Trophoblast cell (in vitro differentiated cells and primary cell): ENCODE measurements around the gene SRCIN1.
A peak's percentile ranks its signal among the peaks of the same experiment; 100 is the strongest.

Experiments
- DNase-seq, 2 donors: peaks; one replicate each; pipeline ENCODE4 v3.0.0-alpha.2; 2016
- H2AFZ ChIP-seq: 2 replicates; pipeline ENCODE4 v1.6.1; 2013; ENCODE audit warnings: low read length, moderate library complexity, mild to moderate bottlenecking; ENCODE audit not compliant: insufficient read depth, poor library complexity
- H2AK5ac ChIP-seq: 2 replicates; pipeline ENCODE4 v1.6.1; 2013; ENCODE audit warnings: mild to moderate bottlenecking, low read length
- H2BK120ac ChIP-seq: 2 replicates; pipeline ENCODE4 v1.6.1; 2013; ENCODE audit warnings: low read length, mild to moderate bottlenecking, moderate library complexity; ENCODE audit not compliant: insufficient read depth, poor library complexity
- H2BK12ac ChIP-seq: 2 replicates; pipeline ENCODE4 v1.6.1; 2013; ENCODE audit warnings: mild to moderate bottlenecking, low read length, moderate library complexity
- H2BK5ac ChIP-seq: 2 replicates; pipeline ENCODE4 v1.6.1; 2013; ENCODE audit warnings: low read length, low read depth, moderate library complexity, mild to moderate bottlenecking; ENCODE audit not compliant: poor library complexity
- H3K14ac ChIP-seq: 2 replicates; pipeline ENCODE4 v1.6.1; 2013; ENCODE audit warnings: mild to moderate bottlenecking, low read length
- H3K18ac ChIP-seq: 2 replicates; pipeline ENCODE4 v1.6.1; 2013; ENCODE audit warnings: mild to moderate bottlenecking, low read length
- H3K23ac ChIP-seq: 2 replicates; pipeline ENCODE4 v1.6.1; 2013; ENCODE audit warnings: low read length
- H3K27ac ChIP-seq: 2 replicates; pipeline ENCODE4 v1.5.1; 2013; ENCODE audit warnings: low read depth, mild to moderate bottlenecking, inconsistent platforms, low read length, moderate library complexity
- H3K27me3 ChIP-seq: 2 replicates; pipeline ENCODE4 v1.6.1; 2013; ENCODE audit warnings: inconsistent platforms, mild to moderate bottlenecking, low read length, moderate library complexity; ENCODE audit not compliant: insufficient read depth
- H3K36me3 ChIP-seq, 2 experiments: 1 replicate in 1 of 2; 2 replicates in 1 of 2; pipeline ENCODE4 v1.6.1; 2013; ENCODE audit warnings: low read length in 2 of 2, mild to moderate bottlenecking in 2 of 2, moderate library complexity in 1 of 2; ENCODE audit not compliant: insufficient read depth in 2 of 2, control insufficient read depth in 1 of 2
- H3K4ac ChIP-seq: 2 replicates; pipeline ENCODE4 v1.6.1; 2013; ENCODE audit warnings: low read depth, mild to moderate bottlenecking, low read length, moderate library complexity
- H3K4me1 ChIP-seq, 2 experiments: 1 replicate in 1 of 2; 2 replicates in 1 of 2; pipeline ENCODE4 v1.6.1; 2013; ENCODE audit warnings: low read length in 2 of 2, mild to moderate bottlenecking in 2 of 2, moderate library complexity in 1 of 2; ENCODE audit not compliant: insufficient read depth in 2 of 2, control insufficient read depth in 1 of 2
- H3K4me2 ChIP-seq: 2 replicates; pipeline ENCODE4 v1.6.1; 2013; ENCODE audit warnings: inconsistent platforms, mild to moderate bottlenecking, low read length, moderate library complexity
- H3K4me3 ChIP-seq: 2 replicates; pipeline ENCODE4 v1.5.1; 2013; ENCODE audit warnings: mild to moderate bottlenecking, low read depth, low read length, inconsistent platforms
- H3K79me1 ChIP-seq: one replicate; pipeline ENCODE4 v1.6.1; 2013; ENCODE audit warnings: low read length
- H3K79me2 ChIP-seq: 2 replicates; pipeline ENCODE4 v1.6.1; 2013; ENCODE audit warnings: low read length, mild to moderate bottlenecking; ENCODE audit not compliant: control insufficient read depth, insufficient read depth, poor library complexity
- H3K9ac ChIP-seq: 2 replicates; pipeline ENCODE4 v1.6.1; 2013; ENCODE audit warnings: mild to moderate bottlenecking, low read length
- H3K9me3 ChIP-seq: 2 replicates; pipeline ENCODE4 v1.6.1; 2013; ENCODE audit warnings: low read depth, mild to moderate bottlenecking, control low read depth, inconsistent platforms, low read length; ENCODE audit not compliant: insufficient read depth
- H4K12ac ChIP-seq: 2 replicates; pipeline ENCODE4 v1.6.1; 2013; ENCODE audit warnings: low read depth, mild to moderate bottlenecking, low read length, moderate library complexity
- H4K8ac ChIP-seq: 2 replicates; pipeline ENCODE4 v1.6.1; 2013; ENCODE audit warnings: low read depth, mild to moderate bottlenecking, low read length, moderate library complexity
- H4K91ac ChIP-seq: one replicate; pipeline ENCODE4 v1.6.1; 2013; ENCODE audit warnings: low read depth, mild to moderate bottlenecking, low read length, moderate library complexity
- WGBS: extraction: QIAGEN DNeasy Blood & Tissue Kit; methylation state at CpG from one replicate; pipeline ENCODE4 v1.1.7; 2013; ENCODE audit warnings: missing lambda C conversion rate; ENCODE audit not compliant: insufficient read length, insufficient coverage; ENCODE audit errors: extremely low coverage; 5-methylcytosine and 5-hydroxymethylcytosine counted together

SRCIN1 gene

DNA sequence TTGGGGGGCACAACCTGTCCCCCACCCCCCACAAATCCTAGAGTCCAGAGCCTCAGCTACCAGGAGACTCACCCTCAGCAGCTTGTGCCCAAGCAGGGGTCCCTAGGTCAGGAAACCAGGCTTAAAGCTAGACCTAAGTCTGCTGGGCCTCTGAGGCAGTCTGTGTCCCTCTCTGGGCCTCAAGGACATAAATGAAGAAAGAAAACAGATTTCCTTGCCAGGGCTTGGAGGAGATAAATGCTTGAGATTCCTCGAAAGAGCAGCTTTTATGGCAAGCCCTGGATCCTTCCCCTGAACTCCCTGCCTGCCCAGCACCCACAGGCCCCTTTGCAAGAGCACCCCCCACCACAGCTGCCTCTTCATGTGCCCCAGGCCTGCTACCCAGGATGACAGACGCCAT is 3.3 kb downstream of the SRCIN1 start:
- Histone ChIP-seq H2AK5ac (no peak overlapping the region), H3K79me2 (no peaks in the 10 kb centered on the region), H4K8ac (no peak overlapping the region), H2BK12ac (no peak overlapping the region), H4K12ac (no peak overlapping the region), H3K79me1 (no peaks in the 10 kb centered on the region), H2AFZ (no peak overlapping the region), H3K18ac (no peak overlapping the region), H3K4me1 (peaks cover 25 to 26% of the 10 kb centered on the region in 2 experiments), H2BK120ac (no peak overlapping the region), H3K14ac (no peak overlapping the region), H3K4ac (no peak overlapping the region), H2BK5ac (no peak overlapping the region), H3K4me2 (peak overlapping the region; percentile 59), H3K9me3 (peaks cover 3% of the 10 kb centered on the region), H3K4me3 (no peak overlapping the region), H3K27ac (no peak overlapping the region), H3K9ac (no peak overlapping the region), H4K91ac (no peak overlapping the region), H3K36me3 (no peaks in the 10 kb centered on the region), H3K23ac (no peak overlapping the region), H3K27me3 (peaks cover 17% of the 10 kb centered on the region)
- no peak for DNase-seq
- WGBS, result no CpG with 5 or more reads among the region's 2 CpGs

DNA sequence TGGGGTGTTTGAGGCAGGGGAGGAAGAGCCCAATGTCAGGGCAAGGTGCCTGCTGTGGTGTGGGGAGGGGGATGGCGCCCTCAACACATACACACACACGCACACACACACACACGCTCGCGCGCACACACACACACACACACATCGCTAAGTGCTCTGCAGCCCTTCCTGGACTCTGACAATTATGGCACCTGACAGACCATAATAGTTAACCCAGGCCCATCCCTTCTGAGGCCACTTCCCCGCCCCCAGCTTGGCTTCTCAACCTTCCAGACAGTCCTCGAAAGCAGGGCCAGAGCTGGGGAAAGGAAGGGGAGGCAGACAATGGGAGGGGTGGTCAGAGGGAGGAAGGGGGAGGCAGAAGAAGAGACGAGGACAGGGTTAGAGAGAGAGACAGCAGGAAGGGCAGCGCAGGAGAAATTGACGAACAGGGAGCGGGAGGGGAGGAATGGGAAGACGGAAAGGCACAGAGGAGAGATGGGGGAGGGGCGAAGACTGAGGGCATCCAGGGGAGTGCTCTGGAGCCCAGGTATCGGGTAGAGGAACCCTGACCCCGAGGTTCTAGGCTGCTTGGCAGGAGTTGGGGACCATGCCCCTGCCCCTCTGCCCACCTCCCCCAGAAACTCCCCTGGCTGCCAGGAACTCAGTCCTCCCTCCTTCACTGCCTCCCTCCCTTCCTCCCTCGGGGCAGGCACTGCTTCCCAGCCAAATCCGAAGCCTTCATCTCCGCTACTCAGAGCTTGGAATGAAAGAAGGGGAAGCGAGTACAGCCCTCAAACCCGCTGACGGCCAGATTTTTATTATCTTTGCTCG is 4.0 kb downstream of the SRCIN1 start:
- Histone ChIP-seq H3K36me3 (no peaks in the 10 kb centered on the region), H4K12ac (no peak overlapping the region), H3K9ac (no peak overlapping the region), H3K27me3 (peaks cover 17% of the 10 kb centered on the region), H2AFZ (peak overlapping the region; percentile 71), H3K4me2 (peak overlapping the region; percentile 59), H4K91ac (no peak overlapping the region), H2BK12ac (no peak overlapping the region), H3K9me3 (peaks cover 3% of the 10 kb centered on the region), H2BK5ac (no peak overlapping the region), H3K4me3 (no peak overlapping the region), H3K79me1 (no peaks in the 10 kb centered on the region), H3K4me1 (peaks cover 22 to 23% of the 10 kb centered on the region in 2 experiments), H3K14ac (peak overlapping the region; percentile 18), H3K23ac (no peak overlapping the region), H2AK5ac (no peak overlapping the region), H3K18ac (no peak overlapping the region), H3K79me2 (no peaks in the 10 kb centered on the region), H2BK120ac (no peak overlapping the region), H3K4ac (no peak overlapping the region), H4K8ac (peak overlapping the region; percentile 12), H3K27ac (no peak overlapping the region)
- no peak for DNase-seq
- no CpG with 5 or more reads among the region's 24 CpGs for WGBS

DNA sequence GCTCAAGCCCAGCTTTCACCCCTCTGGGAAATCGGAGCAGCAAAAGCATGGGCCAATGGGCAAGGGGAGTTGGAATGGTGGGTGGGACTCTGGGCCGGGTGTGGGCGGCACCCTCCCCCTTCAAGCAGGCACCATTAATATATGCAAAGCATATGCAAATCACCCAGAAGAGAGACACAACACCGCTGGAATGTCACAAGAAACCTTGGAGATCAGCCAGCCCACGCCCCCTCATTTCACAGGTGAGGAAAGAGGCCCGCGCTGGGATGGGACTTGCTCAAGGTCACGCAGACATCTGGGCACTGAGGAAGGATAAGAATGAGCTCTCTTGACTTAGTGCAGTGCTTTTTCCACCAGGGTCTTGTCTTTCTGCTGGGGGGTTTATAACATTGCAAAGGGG is 4.8 kb downstream of the SRCIN1 start:
- H3K9ac ChIP-seq, result no peak overlapping the region
- H3K18ac ChIP-seq, result no peak overlapping the region
- no peak overlapping the region for H4K8ac ChIP-seq
- no peaks in the 10 kb centered on the region for H3K36me3 ChIP-seq
- no peak overlapping the region for H2BK12ac ChIP-seq
- H3K23ac ChIP-seq, result no peak overlapping the region
- H2BK5ac ChIP-seq, result no peak overlapping the region
- no peak overlapping the region for H3K14ac ChIP-seq
- no peak overlapping the region for H2BK120ac ChIP-seq
- H3K4me3 ChIP-seq, result no peak overlapping the region
- peaks cover 17% of the 10 kb centered on the region for H3K27me3 ChIP-seq
- DNase-seq, result no peak
- H3K9me3 ChIP-seq, result peaks cover 3% of the 10 kb centered on the region
- peaks cover 16 to 18% of the 10 kb centered on the region in 2 experiments for H3K4me1 ChIP-seq
- no peak overlapping the region for H2AFZ ChIP-seq
- H3K27ac ChIP-seq, result no peak overlapping the region
- H4K91ac ChIP-seq, result no peak overlapping the region
- no peak overlapping the region for H3K4ac ChIP-seq
- H2AK5ac ChIP-seq, result no peak overlapping the region
- no peaks in the 10 kb centered on the region for H3K79me2 ChIP-seq
- H4K12ac ChIP-seq, result no peak overlapping the region
- no CpG with 5 or more reads among the region's 8 CpGs for WGBS
- H3K79me1 ChIP-seq, result no peaks in the 10 kb centered on the region
- H3K4me2 ChIP-seq, result no peak overlapping the region

DNA sequence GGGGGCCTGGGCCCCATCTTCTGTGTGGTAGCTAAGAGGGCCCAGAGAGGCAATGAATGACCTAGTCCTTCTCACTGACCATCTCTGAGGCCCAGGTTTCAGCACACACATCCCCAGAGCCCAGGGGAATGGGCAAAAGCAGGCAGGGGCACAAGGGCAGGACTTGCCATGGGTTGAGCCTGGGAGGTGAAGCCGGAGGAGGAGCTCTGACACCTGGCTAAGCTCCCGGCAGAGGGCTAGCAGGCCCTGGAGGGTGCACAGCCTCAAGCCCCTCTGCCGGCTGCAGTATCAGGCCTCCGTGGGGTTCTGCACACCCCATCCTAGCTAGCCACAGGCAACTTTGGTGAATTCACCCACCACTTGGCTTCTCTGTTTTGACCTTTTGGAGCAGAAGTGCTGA is 5.3 kb downstream of the SRCIN1 start:
- no peak for DNase-seq
- Histone ChIP-seq H2AFZ (no peak overlapping the region), H4K12ac (no peak overlapping the region), H3K79me1 (no peaks in the 10 kb centered on the region), H3K79me2 (no peaks in the 10 kb centered on the region), H3K36me3 (no peaks in the 10 kb centered on the region), H4K91ac (no peak overlapping the region), H3K23ac (no peak overlapping the region), H3K9me3 (peaks cover 3% of the 10 kb centered on the region), H2AK5ac (no peak overlapping the region), H3K18ac (no peak overlapping the region), H3K27ac (no peak overlapping the region), H3K4me2 (no peak overlapping the region), H3K4ac (no peak overlapping the region), H3K4me3 (no peak overlapping the region), H2BK12ac (no peak overlapping the region), H3K4me1 (peaks cover 16 to 18% of the 10 kb centered on the region in 2 experiments), H4K8ac (no peak overlapping the region), H3K27me3 (peaks cover 16% of the 10 kb centered on the region), H2BK120ac (no peak overlapping the region), H3K14ac (no peak overlapping the region), H2BK5ac (no peak overlapping the region), H3K9ac (no peak overlapping the region)
- no CpG with 5 or more reads among the region's 4 CpGs for WGBS
